Panc1 (cell line): ENCODE data around the gene NRP1. TPM values are rescaled to one million over a fixed set of nuclear protein-coding genes. Genes with fewer than 3 reads are reported as not detected.

ENCODE experiments used
- ATAC-seq: fragments of 200-7000 bp; cut with Tn5 transposase; 2 replicates; pipeline ENCODE4 v1.9.1; 2020; ENCODE audit warnings: mild to moderate bottlenecking, moderate library complexity
- BruUV-seq: library from RNA; stranded (reverse); fragments of 400-500 nt; replicated peaks from 2 replicates; lab custom pipeline; 2021; lab: Mats Ljungman, UMichigan
- CTCF ChIA-PET: fragments of 300-600 bp; sonication (Branson Sonifier 250); formaldehyde crosslinking; loops from one replicate; lab custom pipeline; 2022; ENCODE audit warnings: antibody characterized with exemption; lab: Charles Lee
- POLR2A ChIA-PET: fragments of 300-600 bp; sonication (Branson Sonifier 250); formaldehyde crosslinking; loops from one replicate; lab custom pipeline; 2022; ENCODE audit warnings: antibody characterized with exemption; lab: Charles Lee
- DNase-seq: peaks from one replicate; pipeline ENCODE4 v3.0.0-alpha.2; 2010; ENCODE audit warnings: low read depth, low spot score
- H3K27ac ChIP-seq: 2 replicates; pipeline ENCODE4 v1.5.1; 2011; ENCODE audit warnings: mild to moderate bottlenecking, low read length, inconsistent platforms
- H3K27me3 ChIP-seq: fragments of 200-500 bp; sonication (Bioruptor generic); 2 replicates; pipeline ENCODE4 v1.6.0; 2014; ENCODE audit warnings: low read length, inconsistent platforms; ENCODE audit not compliant: control insufficient read depth, insufficient read depth
- H3K36me3 ChIP-seq: fragments of 200-500 bp; sonication (Bioruptor generic); 2 replicates; pipeline ENCODE4 v1.5.1; 2014; ENCODE audit warnings: inconsistent platforms, mild to moderate bottlenecking, low read length, moderate library complexity; ENCODE audit not compliant: control insufficient read depth, insufficient read depth
- H3K4me1 ChIP-seq: 2 replicates; pipeline ENCODE4 v1.5.1; 2011; ENCODE audit warnings: inconsistent platforms, mild to moderate bottlenecking, low read length, moderate library complexity; ENCODE audit not compliant: control insufficient read depth, insufficient read depth
- H3K4me3 ChIP-seq, 2 experiments: 2 replicates each; pipeline ENCODE4 v1.5.1; 2011 to 2012; ENCODE audit warnings: low read depth in 2 of 2, low read length in 2 of 2, mild to moderate bottlenecking in 2 of 2, inconsistent platforms in 1 of 2, moderate library complexity in 1 of 2
- H3K9me3 ChIP-seq: fragments of 200-500 bp; sonication (Bioruptor generic); 2 replicates; pipeline ENCODE4 v1.5.1; 2014; ENCODE audit warnings: low read depth, mild to moderate bottlenecking, inconsistent platforms, low read length, moderate library complexity; ENCODE audit not compliant: control insufficient read depth, insufficient read depth
- CTCF ChIP-seq: fragments of 450-650 bp; IDR thresholded peaks from 2 replicates; pipeline ENCODE4 v1.5.1; 2017; ENCODE audit warnings: mild to moderate bottlenecking
- POLR2AphosphoS5 ChIP-seq: IDR thresholded peaks from 2 replicates; pipeline ENCODE4 v1.6.1; 2012; ENCODE audit warnings: mild to moderate bottlenecking, low read depth, low read length, moderate library complexity
- SIN3A ChIP-seq: IDR thresholded peaks from 2 replicates; pipeline ENCODE4 v1.6.1; 2012; ENCODE audit warnings: low read depth, mild to moderate bottlenecking, low read length, moderate library complexity, borderline replicate concordance; ENCODE audit not compliant: insufficient read depth
- TCF7L2 ChIP-seq: IDR thresholded peaks from 2 replicates; pipeline ENCODE4 v1.6.1; 2011; ENCODE audit warnings: mild to moderate bottlenecking, low read depth, low read length, inconsistent platforms
- in situ Hi-C: cut with HindIII; loops from 2 replicates; pipeline ENCODE4 v1.10.0; 2016; ENCODE audit warnings: low sequenced_read_pairs, low pct_unique_long_range_greater_than_20kb
- intact Hi-C: fragments of 100-400 bp; cut with micrococcal nuclease; formaldehyde crosslinking; loops from one replicate; pipeline ENCODE4 v1.10.0; 2022; ENCODE audit not compliant: unreplicated experiment
- total RNA-seq: library from RNA; stranded (reverse); gene quantifications from one replicate; pipeline ENCODE4 v1.2.1, GENCODE V29; 2021; ENCODE audit not compliant: unreplicated experiment
- TF ChIP-seq, protein P1 (sequence below), 2 experiments: IDR thresholded peaks; 2 replicates each; pipeline ENCODE4 v1.6.1; 2011 to 2012; ENCODE audit warnings: low read depth in 2 of 2, control low read depth in 1 of 2, low read length in 1 of 2, mild to moderate bottlenecking in 1 of 2, moderate library complexity in 1 of 2; ENCODE audit not compliant: insufficient read depth in 1 of 2

The NRP1 gene
- total RNA-seq, 1 experiment from 2014 or later = 93.4 TPM

GRCh38 chr10:33252324-33252723 lies 82.1 kb downstream of the NRP1 start:
- Histone ChIP-seq H3K27ac (peak overlapping the region; percentile 75), H3K9me3 (no peaks in the 10 kb centered on the region; the same call in 1 of the 2 replicates), H3K4me1 (peaks cover 12% of the 10 kb centered on the region), H3K27me3 (no peaks in the 10 kb centered on the region), H3K4me3 (no peak overlapping the region), H3K36me3 (peaks cover 10% of the 10 kb centered on the region)
- ATAC-seq = no peak
- ChIA-PET POLR2A (no interaction called here), CTCF (no interaction called here)
- TF ChIP-seq CTCF = no peak
- no peak for TF ChIP-seq TCF7L2
- TF ChIP-seq, protein P1, sequence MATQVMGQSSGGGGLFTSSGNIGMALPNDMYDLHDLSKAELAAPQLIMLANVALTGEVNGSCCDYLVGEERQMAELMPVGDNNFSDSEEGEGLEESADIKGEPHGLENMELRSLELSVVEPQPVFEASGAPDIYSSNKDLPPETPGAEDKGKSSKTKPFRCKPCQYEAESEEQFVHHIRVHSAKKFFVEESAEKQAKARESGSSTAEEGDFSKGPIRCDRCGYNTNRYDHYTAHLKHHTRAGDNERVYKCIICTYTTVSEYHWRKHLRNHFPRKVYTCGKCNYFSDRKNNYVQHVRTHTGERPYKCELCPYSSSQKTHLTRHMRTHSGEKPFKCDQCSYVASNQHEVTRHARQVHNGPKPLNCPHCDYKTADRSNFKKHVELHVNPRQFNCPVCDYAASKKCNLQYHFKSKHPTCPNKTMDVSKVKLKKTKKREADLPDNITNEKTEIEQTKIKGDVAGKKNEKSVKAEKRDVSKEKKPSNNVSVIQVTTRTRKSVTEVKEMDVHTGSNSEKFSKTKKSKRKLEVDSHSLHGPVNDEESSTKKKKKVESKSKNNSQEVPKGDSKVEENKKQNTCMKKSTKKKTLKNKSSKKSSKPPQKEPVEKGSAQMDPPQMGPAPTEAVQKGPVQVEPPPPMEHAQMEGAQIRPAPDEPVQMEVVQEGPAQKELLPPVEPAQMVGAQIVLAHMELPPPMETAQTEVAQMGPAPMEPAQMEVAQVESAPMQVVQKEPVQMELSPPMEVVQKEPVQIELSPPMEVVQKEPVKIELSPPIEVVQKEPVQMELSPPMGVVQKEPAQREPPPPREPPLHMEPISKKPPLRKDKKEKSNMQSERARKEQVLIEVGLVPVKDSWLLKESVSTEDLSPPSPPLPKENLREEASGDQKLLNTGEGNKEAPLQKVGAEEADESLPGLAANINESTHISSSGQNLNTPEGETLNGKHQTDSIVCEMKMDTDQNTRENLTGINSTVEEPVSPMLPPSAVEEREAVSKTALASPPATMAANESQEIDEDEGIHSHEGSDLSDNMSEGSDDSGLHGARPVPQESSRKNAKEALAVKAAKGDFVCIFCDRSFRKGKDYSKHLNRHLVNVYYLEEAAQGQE (IDR thresholded peaks at IDR 0.05; ENCODE audit: insufficient read depth in 1 of 2, low read depth in 2 of 2, low read length in 1 of 2) = no peak
- TF ChIP-seq SIN3A = no peak
- TF ChIP-seq POLR2AphosphoS5 = no peak
- in situ Hi-C loops = no loop called here
- intact Hi-C loops = no loop called here
- BruUV-seq = no TSS peak
- no peak for DNase-seq

DNA sequence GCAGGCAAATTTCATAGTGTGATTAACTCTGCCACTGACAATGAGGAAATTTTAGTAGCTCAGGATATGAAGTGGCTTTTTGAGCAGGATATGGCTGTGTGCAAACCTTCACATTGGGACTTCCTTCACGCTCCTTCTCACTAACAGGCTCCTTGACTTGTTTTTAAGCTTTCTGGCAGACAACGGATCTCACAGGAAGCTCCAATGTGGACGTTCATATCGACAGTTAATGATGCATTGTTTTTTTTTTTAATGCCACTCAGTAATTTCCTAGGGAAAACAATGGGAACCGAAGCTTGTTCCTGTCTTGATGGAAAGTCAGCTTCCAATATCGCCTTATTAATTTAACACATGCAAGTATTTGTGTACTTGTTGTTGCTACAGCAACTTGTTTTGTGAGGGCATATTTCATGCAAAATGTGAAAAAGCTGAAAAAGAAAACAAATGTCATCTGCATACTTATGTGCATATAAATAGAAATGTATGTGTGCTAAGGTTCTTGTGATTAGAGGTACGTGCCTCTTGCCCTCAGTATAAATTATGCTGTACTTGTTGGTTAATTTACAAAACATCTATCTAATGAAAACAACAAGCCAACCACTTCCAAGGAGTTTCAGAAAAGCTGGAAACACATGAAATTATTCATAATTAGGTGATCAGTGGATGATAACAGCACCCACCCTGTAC lies 84.7 kb downstream of the NRP1 start:
- Histone ChIP-seq H3K27me3 (no peaks in the 10 kb centered on the region), H3K4me3 (no peak overlapping the region), H3K9me3 (no peaks in the 10 kb centered on the region; the same call in 1 of the 2 replicates), H3K36me3 (peaks cover 10% of the 10 kb centered on the region), H3K4me1 (peaks cover 12% of the 10 kb centered on the region), H3K27ac (peak overlapping the region; percentile 75)
- intact Hi-C loops = no loop called here
- in situ Hi-C loops = no loop called here
- ChIA-PET POLR2A (no interaction called here), CTCF (no interaction called here)
- DNase-seq (no peak), ATAC-seq (no peak)
- TF ChIP-seq, protein P1 (IDR thresholded peaks at IDR 0.05; ENCODE audit: insufficient read depth in 1 of 2, low read depth in 2 of 2, low read length in 1 of 2) = no peak
- TF ChIP-seq TCF7L2 = no peak
- no TSS peak for BruUV-seq
